Transverse colon (tissue), 4 donors: ENCODE data around the gene LRIT1. TPM values are rescaled to one million over a fixed set of nuclear protein-coding genes. Genes with fewer than 3 reads are reported as not detected.

ENCODE experiments used
- DNase-seq: peaks from one replicate; pipeline ENCODE4 v3.0.0-alpha.2; 2019
- H3K27ac ChIP-seq, 4 donors: fragments of 200-600 bp; sonication (generic); 2 replicates each; pipeline ENCODE4 v1.5.1; 2016 to 2018; ENCODE audit warnings: inconsistent platforms in 4 of 4
- H3K27me3 ChIP-seq: fragments of 200-600 bp; sonication (generic); 2 replicates; pipeline ENCODE4 v1.5.1; 2017; ENCODE audit warnings: inconsistent platforms
- H3K36me3 ChIP-seq, 4 donors: fragments of 200-600 bp; sonication (generic); 2 replicates each; pipeline ENCODE4 v1.5.1; 2017 to 2019; ENCODE audit warnings: inconsistent platforms in 4 of 4
- H3K4me1 ChIP-seq, 4 donors: fragments of 200-600 bp; sonication (generic); 2 replicates each; pipeline ENCODE4 v1.5.1; 2017 to 2020; ENCODE audit warnings: inconsistent platforms in 4 of 4
- H3K4me3 ChIP-seq, 4 donors: fragments of 200-600 bp; sonication (generic); 1 replicate in 1 of 4; 2 replicates in 3 of 4; pipeline versions ENCODE4 v1.5.1 to v1.6.1; 2017 to 2019; ENCODE audit warnings: inconsistent platforms in 4 of 4
- H3K9me3 ChIP-seq, 2 donors: fragments of 200-600 bp; sonication (generic); 2 replicates each; pipeline ENCODE4 v1.5.1; 2017 to 2019; ENCODE audit warnings: inconsistent platforms in 2 of 2
- EP300 ChIP-seq: sonication (generic); formaldehyde crosslinking; IDR thresholded peaks from one replicate; pipeline ENCODE4 v1.6.1; 2017; ENCODE audit warnings: antibody characterized with exemption, low read depth
- POLR2A ChIP-seq: fragments of 450-650 bp; IDR thresholded peaks from one replicate; pipeline ENCODE4 v1.6.1; 2016; ENCODE audit warnings: antibody characterized with exemption, mild to moderate bottlenecking, moderate library complexity
- POLR2AphosphoS5 ChIP-seq, 3 donors: sonication (generic); formaldehyde crosslinking; IDR thresholded peaks; one replicate each; pipeline ENCODE4 v1.6.1; 2016; ENCODE audit warnings: antibody characterized with exemption in 3 of 3
- WGBS, 2 donors: methylation state at CpG; one replicate each; pipeline ENCODE4 v1.1.5; 2018; ENCODE audit warnings: low coverage in 1 of 2; 5-methylcytosine and 5-hydroxymethylcytosine counted together
- in situ Hi-C, 4 donors: fragments of 200-750 bp; cut with MboI; loops; one replicate each; pipeline versions ENCODE4 v1.15.0 to v1.15.1; 2017; ENCODE audit warnings: low sequenced_read_pairs in 3 of 4, low pct_ligation_motif_present in 1 of 4, low pct_unique_long_range_greater_than_20kb in 1 of 4
- intact Hi-C: fragments of 100-400 bp; cut with DNase I; formaldehyde crosslinking; loops from one replicate; pipeline ENCODE4 v1.15.1; 2023; ENCODE audit warnings: low total_unique reads
- total RNA-seq, 4 donors: library from RNA; depleted of rRNA; stranded (reverse); fragments of >200 nt; gene quantifications; one replicate each; pipeline ENCODE4 v1.1.0, GENCODE V29; 2016
- TF ChIP-seq, protein P1 (sequence below), 5 experiments: fragments of 200-600 bp in 3 of 5; fragments of 450-650 bp in 2 of 5; sonication (generic) in 3 of 5; IDR thresholded peaks; 1 replicate in 2 of 5; 2 replicates in 3 of 5; pipeline ENCODE4 v1.5.1; 2016 to 2017; ENCODE audit warnings: antibody characterized with exemption in 5 of 5, inconsistent platforms in 3 of 5, mild to moderate bottlenecking in 2 of 5, moderate library complexity in 1 of 5

Gene LRIT1
- total RNA-seq, 4 donors from 2014 or later: not detected

DNA sequence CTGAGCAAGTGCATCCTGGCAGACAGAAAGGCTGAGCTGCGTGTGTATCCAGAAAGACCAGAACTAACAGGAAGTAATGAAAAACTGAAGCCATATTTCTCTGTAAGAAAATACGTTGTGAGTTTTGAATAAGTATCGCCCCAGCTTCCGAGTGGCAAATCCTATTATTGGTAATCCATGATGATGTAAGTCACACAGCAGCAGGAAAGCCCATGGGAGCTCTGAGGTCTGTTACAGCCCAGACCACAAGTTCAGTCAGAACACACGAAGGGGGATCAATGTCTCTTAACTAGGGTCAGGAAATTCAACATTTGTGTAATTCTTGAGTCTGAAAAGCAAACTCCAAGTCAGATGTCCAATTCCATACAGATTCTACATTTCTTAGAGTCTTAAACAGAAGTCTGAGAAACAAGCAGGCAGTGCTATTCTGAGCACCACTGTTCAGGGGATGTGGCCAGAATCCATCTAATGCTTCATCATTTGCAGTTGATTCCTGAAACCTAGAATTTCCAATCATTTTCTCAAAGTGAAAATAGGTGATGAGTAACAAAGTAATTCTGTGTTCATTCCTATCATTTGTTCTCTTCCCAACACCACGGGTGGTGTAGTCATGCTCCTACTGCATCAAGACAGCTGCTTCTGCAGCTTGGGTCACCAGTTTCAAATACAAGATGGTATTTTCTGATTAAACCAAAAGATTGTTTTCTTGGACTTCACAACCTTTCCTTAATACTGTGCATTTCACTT, 15.7 kb downstream of the LRIT1 start, which contains the start of gene LRIT2:
Gene LRIT2 (minus strand): TSS at position 118 of the 747 bp plus-strand sequence. CDS start 24 bp downstream, at position 94.
- 54 to 74% methylated on average over 5 to 6 of the region's 6 CpGs for WGBS, 2 donors
- H3K4me1 ChIP-seq: no peaks in the 10 kb centered on the region
- TF ChIP-seq POLR2AphosphoS5 (IDR thresholded peaks at IDR 0.05): no peak

DNA sequence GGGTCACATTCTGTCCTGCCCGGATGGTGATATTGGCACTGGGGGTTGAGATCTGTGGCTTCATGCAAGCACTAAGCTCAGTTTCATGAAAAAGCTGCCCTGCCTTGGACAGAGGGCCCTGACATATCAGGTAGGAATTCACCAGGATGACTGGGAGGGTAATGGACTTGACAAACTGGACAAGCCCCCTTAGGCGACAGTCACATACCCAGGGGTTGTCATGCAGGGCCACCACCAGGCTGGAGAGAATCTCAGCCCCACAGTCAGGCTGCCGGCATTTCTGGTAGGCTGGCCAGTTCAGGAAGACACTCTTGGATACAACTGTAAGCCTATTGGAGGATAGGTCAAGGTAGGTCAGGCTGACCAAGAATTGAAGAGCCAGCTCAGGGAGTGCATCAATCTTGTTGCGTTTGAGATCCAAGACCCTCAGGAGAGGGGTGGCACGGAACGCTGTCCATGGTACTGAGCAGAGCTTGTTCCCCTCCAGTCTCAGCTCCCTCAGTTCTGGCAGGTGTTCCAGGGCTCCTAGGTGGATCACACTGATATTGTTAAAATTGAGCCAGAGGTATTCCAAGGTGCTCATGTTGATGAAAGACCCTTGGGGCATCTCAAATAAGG, 16.8 kb downstream of the LRIT1 start:
- intact Hi-C loops: no loop called here
- in situ Hi-C loops: no loop called here
- Histone ChIP-seq H3K27ac (no peak overlapping the region), H3K9me3 (no peaks in the 10 kb centered on the region), H3K36me3 (no peaks in the 10 kb centered on the region), H3K4me3 (no peak overlapping the region), H3K4me1 (no peaks in the 10 kb centered on the region), H3K27me3 (peaks cover 5% of the 10 kb centered on the region)
- TF ChIP-seq, protein P1, sequence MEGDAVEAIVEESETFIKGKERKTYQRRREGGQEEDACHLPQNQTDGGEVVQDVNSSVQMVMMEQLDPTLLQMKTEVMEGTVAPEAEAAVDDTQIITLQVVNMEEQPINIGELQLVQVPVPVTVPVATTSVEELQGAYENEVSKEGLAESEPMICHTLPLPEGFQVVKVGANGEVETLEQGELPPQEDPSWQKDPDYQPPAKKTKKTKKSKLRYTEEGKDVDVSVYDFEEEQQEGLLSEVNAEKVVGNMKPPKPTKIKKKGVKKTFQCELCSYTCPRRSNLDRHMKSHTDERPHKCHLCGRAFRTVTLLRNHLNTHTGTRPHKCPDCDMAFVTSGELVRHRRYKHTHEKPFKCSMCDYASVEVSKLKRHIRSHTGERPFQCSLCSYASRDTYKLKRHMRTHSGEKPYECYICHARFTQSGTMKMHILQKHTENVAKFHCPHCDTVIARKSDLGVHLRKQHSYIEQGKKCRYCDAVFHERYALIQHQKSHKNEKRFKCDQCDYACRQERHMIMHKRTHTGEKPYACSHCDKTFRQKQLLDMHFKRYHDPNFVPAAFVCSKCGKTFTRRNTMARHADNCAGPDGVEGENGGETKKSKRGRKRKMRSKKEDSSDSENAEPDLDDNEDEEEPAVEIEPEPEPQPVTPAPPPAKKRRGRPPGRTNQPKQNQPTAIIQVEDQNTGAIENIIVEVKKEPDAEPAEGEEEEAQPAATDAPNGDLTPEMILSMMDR (IDR thresholded peaks at IDR 0.05): no peak
- TF ChIP-seq POLR2AphosphoS5 (IDR thresholded peaks at IDR 0.05): no peak
- TF ChIP-seq EP300: no peak
- TF ChIP-seq POLR2A: no peak
- DNase-seq: no peak
- 58% methylated on average over 6 of the region's 6 CpGs; no CpG with 5 or more reads in 1 of the 2 donors for WGBS, 2 donors

More for the DNA sequence above, 15.7 kb downstream of the LRIT1 start, which contains the start of gene LRIT2:
- H3K27me3 ChIP-seq: peaks cover 5% of the 10 kb centered on the region
- no peak for DNase-seq
- no peaks in the 10 kb centered on the region for H3K36me3 ChIP-seq
- H3K27ac ChIP-seq: no peak within 1 kb of the TSS
- no peak within 1 kb of the TSS for H3K4me3 ChIP-seq
- no peaks in the 10 kb centered on the region for H3K9me3 ChIP-seq
- in situ Hi-C loops: no loop called here
- intact Hi-C loops: no loop called here

DNA sequence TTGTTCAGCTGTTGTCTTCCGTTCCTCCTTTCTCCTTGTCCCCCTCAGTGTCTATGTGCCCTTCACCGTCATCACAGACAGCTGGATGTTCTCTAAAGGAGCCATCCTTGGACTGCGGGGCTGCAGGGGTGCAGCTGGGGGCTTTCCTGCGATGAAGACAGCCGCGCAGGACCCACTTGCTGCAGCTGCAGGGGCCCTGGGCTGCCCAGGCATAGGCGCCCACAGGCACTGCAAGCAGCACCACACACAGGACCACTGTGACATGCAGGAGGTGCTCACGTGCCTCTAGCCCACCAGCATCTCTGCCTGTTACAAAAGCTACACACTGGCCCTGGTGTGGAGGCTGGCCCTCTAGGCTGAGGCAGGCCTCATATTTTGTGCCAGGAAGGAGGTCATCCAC, 19.4 kb downstream of the LRIT1 start:
- H3K36me3 ChIP-seq: no peaks in the 10 kb centered on the region
- DNase-seq: no peak
- H3K4me1 ChIP-seq: no peaks in the 10 kb centered on the region
- H3K27ac ChIP-seq: no peak overlapping the region
- TF ChIP-seq EP300: no peak
- TF ChIP-seq, protein P1 (IDR thresholded peaks at IDR 0.05): no peak
- TF ChIP-seq POLR2A: no peak
- no peak for TF ChIP-seq POLR2AphosphoS5 (IDR thresholded peaks at IDR 0.05)
- no peaks in the 10 kb centered on the region for H3K9me3 ChIP-seq
- H3K4me3 ChIP-seq: no peak overlapping the region
- in situ Hi-C loops: no loop called here
- 88 to 100% methylated on average over 1 to 6 of the region's 8 CpGs for WGBS, 2 donors
- H3K27me3 ChIP-seq: peaks cover 5% of the 10 kb centered on the region
- intact Hi-C loops: no loop called here

DNA sequence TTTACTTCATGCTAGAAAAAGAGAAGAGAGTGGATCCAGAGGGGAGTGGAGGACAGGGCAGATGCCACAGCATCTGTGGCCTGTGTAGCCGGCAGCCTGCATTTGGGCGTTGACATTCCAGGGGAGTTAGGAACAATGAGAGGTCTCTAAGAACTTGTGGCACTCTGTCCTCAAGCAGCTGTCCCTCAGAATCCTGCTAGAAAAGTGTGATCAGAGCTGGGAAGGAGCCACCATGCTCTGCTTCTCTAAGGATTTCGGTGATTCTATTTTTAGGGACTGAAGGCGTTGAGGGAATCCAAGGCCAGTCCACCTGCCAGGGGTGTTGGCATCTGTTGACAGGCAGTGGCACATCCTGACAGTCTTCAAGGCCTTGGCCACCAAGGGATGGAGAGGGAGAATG, 23.6 kb downstream of the LRIT1 start:
- intact Hi-C loops (no loop called here), in situ Hi-C loops (no loop called here)
- Histone ChIP-seq H3K9me3 (no peaks in the 10 kb centered on the region), H3K36me3 (no peaks in the 10 kb centered on the region), H3K4me1 (no peaks in the 10 kb centered on the region), H3K27ac (no peak overlapping the region), H3K27me3 (no peaks in the 10 kb centered on the region), H3K4me3 (no peak overlapping the region)
- DNase-seq: no peak
- WGBS, 2 donors: 88 to 92% methylated on average over 4 of the region's 4 CpGs
- TF ChIP-seq POLR2AphosphoS5 (IDR thresholded peaks at IDR 0.05) (no peak), POLR2A (no peak)
- TF ChIP-seq, protein P1 (IDR thresholded peaks at IDR 0.05): no peak
